ENCODE results near the gene GPLD1.

- TF ChIP-seq CTCF (IDR thresholded peaks at IDR 0.05) (no peak), EP300 (IDR thresholded peaks at IDR 0.05) (no peak)
Observed at GRCh38 chr6:24441599-24441904, 47.8 kb downstream of the GPLD1 start.

Measured in esophagus muscularis mucosa (tissue), 3 donors.